HK-2 (cell line): Measurements from ENCODE around the gene SLC6A18.
"Not testable (repeated sequence)": the region's sequence is repeated elsewhere in the genome, so short reads cannot be mapped to it uniquely, and the experiment has no call there.

Source experiments
- DNase-seq: peaks from one replicate; pipeline ENCODE4 v3.0.0-alpha.2; 2018; ENCODE audit not compliant: unreplicated experiment

SLC6A18 gene

DNA sequence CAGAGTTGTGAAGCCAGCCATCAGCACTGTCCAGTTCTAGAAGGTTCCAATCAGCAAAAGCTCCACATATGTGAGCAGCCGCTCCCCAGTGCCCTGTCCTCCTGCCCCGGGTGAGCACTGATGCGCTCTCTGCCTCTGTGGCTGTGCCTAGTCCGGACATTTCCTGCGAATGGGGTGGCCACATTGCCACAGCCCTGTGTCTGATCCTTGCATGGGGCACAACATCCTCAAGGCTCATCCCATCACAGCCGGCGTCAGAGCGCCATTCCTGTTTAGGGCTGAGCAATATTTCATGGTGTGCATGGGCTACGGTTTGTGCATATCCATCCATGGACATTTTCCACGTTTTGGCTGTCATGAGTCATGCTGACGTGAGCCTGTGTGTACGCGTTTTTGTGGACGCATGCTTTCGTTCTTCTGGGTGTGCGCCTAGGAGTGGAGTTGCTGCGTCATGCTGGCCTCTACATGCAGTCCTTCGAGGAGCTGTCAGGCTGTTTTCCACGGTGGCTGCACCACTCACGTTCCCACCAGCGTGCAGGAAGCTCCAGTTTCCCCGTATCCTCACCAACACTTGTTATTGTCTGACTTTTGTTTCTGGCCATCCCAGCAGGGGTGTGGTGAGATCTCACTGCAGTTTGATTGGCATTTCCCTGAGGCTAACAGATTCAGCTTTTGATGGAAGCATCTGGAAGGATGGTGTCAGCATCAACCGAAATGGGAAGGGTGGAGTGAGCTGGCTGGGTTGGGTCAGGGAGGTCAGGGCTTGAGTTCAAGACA, 9.7 kb upstream of the SLC6A18 start:
- DNase-seq = no peak

DNA sequence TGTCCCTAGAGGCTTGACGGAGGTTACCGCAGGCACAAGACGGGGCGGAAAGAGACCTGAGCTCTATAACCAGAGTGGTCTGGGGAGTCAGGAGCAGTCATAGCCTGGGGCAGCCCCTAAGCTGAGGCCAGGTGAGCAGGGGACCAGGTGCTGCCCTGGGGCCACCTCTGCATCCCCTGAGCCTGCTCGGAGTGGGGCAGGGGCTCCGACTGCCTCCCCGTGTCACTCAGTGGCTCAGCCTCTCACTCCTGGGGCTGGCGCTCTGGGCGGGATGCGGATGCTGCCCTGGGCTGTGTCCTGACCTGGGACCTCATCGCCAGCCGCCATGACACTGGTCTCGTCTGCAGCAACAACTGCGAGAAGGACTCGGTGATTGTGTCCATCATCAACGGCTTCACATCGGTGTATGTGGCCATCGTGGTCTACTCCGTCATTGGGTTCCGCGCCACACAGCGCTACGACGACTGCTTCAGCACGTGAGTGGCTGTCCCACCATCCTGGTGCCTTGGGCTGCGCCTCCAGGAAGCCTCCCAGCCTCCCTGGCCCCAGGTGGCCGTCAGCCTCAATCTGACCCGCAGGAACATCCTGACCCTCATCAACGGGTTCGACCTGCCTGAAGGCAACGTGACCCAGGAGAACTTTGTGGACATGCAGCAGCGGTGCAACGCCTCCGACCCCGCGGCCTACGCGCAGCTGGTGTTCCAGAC, 8.8 kb upstream of the SLC6A18 start:
- no peak for DNase-seq

DNA sequence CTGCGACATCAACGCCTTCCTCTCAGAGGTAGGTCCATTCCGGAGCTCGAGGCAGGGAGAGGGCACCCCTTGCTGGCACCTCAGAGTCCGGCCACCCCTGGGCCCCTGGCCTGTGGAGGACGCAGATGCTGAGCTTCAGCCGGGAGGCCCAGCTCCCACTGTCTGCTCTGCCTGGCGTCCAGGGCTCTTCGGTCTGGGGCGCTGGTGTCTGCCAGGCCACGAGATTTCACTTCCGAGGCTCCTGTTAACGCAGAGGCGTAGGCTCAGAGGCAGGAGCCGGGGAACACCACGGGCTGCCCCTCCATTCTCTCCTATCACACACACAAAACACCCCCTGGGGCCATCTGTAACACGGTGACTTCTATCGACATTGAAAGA, 8.3 kb upstream of the SLC6A18 start:
- DNase-seq = no peak

DNA sequence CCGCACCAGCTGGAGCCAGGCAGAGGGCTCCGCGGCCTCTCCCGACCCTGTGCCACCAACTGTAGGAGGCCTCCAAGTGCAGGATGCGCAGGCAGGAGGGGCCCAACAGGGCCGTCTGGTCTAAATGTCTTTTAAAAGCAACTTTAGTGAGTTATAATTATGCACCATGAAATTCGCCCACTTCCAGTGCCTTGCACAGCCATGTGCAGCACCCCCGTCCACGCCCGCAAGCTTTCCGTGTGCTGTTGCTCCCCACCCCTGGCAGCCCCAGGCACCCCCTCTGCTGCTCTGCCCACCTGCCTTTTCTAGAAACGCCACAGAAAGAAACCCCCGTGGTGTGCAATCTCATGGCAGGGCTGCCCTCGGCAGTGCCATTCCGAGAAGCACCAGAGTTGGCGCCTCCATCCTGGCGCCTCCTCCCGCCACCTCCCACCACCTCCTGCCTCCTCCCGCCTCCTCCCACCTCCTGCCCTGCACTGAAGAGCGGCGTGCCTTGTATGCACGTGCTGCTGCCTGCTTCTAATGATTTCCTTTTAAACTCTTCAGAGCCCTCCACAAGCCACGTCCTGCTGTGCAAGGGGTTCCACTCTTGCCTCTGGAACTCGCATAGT, 7.5 kb upstream of the SLC6A18 start:
- no peak for DNase-seq

DNA sequence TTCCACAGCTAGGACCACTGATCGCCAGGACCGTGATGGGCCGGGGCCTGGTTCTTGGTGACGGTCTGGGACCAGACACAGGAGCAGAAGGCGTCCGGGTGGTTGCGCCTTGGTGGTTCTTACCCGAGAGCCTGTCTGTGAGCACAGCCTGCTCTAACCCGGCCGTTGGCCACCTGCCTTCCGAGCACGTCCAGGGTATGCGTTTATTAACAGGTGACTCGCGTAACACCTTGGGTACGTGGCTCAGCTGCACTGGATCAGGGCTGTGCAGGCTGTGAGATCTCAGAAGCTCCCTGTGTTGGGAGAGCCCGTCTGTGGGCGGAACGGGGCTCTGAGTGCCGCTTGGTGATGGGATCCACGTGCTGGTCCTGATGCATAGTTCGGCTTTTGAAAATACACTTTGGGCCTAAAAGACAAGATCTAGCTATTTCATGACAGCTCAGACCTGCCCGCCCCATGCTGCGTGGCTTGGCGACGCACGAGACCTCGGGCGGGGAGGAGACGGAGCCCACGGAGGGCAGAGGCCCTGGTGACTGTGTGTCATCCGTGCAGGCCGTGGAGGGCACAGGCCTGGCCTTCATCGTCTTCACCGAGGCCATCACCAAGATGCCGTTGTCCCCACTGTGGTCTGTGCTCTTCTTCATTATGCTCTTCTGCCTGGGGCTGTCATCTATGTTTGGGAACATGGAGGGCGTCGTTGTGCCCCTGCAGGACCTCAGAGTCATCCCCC, 6.7 kb upstream of the SLC6A18 start:
- DNase-seq = no peak

DNA sequence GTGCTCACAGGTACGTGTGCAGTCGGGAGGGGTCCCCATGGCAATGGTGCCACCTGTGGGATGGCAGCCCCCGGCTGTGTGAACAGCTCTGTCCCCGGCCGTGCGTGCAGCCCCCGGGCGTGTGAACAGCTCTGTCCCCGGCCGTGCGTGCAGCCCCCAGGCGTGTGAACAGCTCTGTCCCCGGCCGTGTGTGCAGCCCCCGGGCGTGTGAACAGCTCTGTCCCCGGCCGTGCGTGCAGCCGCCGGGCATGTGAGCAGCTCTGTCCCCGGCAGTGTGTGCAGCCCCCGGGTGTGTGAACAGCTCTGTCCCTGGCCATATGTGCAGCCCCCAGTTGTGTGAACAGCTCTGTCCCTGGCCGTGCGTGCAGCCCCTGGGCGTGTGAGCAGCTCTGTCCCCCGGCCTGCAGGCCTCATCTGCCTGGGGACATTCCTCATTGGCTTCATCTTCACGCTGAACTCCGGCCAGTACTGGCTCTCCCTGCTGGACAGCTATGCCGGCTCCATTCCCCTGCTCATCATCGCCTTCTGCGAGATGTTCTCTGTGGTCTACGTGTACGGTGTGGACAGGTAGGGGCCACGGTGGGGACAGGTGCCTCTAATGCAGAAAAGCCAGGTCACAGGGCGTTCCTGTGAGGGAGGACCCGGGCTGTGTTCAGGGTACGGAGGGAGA, 5.9 kb upstream of the SLC6A18 start:
- no peak for DNase-seq

DNA sequence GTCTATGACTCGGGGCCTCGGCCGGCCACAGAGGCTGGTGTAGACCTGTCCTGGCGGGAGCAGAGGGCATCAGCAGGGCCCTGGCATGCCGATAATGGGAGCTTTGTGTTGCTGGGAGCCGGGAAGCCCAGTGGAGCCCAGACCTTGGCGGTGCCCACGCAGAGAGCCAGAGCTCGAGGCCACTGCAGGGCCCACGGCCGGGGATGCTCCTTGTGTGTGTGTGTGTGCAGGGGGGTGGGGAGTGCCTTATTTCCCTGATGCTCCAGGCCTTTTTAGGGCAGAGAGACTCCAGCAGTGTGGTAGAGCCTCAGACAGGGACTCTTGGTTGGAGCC, 5.4 kb upstream of the SLC6A18 start:
- no peak for DNase-seq

DNA sequence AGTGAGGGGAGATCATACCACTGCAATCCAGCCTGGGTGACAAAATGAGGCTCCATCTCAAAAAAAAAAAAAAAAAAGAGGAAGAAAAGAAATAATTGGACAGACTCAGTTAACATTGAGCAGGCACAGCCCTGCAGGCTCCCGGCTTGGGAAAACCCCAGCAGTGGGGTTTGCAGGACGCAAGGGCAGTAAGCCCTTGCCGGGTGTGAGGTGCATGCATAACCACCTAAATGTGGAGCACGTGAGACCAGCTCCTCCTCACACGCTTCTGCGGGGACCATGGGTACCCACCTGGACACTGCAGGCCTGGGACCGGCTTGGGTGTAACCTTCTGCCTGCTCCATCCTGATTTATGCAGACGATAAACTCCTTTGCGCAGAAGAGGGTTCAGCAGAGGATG, 4.8 kb upstream of the SLC6A18 start:
- DNase-seq = no peak

DNA sequence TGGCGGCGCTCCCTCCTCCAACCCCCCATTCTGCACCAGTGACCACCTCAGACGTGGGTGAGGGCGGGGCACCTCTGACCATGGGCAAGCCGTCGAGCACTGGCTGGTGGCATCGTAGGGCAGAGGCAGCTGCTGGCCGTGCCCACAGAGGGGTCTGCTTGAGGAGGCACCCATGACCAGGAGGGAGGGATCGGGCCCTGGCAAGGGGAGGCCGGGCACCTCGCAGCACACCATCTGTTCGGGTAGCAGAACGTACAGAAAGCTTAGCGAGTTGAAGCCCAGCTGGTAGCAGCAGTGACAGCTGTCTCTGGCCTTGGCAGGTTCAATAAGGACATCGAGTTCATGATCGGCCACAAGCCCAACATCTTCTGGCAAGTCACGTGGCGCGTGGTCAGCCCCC, 4.3 kb upstream of the SLC6A18 start:
- no peak for DNase-seq

DNA sequence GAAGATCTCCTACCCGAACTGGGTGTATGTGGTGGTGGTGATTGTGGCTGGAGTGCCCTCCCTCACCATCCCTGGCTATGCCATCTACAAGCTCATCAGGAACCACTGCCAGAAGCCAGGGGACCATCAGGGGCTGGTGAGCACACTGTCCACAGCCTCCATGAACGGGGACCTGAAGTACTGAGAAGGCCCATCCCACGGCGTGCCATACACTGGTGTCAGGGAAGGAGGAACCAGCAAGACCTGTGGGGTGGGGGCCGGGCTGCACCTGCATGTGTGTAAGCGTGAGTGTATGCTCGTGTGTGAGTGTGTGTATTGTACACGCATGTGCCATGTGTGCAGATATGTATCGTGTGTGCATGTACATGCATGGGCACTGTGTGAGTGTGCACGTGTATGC, 3.5 kb upstream of the SLC6A18 start:
- DNase-seq = no peak

DNA sequence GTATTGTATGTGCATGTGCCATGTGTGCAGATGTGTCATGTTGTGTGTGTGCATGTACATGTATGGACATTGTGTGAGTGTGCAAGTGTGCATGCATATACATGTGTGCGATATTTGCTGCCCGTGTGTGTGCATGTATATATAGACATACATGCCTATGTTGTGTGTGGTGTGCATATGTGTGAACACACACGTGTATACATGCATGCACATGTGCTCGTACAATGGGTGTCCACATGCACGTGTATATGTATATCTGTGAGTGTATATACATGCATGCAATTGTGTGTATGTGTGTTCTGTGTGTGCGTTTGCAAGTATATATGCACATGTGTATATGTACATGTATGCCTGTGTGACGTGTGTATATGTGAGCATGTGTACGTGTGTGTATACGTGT, 3.0 kb upstream of the SLC6A18 start:
- DNase-seq = no peak

DNA sequence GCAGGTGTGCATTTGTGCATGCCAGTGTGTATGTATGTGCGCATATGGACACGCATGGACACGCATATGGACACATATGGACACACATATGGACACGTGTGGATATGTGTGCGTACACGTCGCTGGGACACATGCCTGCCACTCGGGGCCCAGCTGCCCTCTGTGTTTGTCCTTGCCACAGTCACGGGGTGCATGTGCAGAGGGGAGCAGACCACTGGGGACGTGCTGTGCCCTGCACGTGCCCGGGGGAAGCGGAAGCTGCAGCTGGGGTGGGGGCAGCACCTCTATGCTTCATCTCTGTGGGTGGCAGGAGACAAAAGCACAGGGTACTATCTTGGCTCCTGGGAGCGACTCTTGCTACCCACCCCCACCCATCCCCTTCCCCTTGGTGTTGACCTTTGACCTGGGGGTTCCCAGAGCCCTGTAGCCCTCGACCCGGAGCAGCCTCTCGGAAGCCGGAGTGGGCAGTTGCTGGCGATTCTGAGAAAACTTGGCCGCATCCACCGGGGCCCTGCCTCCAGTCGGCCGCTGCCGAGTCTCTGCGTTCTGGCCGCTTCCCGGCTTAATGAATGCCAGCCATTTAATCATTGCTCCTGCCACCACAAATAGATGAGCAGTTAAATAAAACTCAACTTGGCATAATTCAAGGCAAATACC, 2.4 kb upstream of the SLC6A18 start:
- DNase-seq = no peak

DNA sequence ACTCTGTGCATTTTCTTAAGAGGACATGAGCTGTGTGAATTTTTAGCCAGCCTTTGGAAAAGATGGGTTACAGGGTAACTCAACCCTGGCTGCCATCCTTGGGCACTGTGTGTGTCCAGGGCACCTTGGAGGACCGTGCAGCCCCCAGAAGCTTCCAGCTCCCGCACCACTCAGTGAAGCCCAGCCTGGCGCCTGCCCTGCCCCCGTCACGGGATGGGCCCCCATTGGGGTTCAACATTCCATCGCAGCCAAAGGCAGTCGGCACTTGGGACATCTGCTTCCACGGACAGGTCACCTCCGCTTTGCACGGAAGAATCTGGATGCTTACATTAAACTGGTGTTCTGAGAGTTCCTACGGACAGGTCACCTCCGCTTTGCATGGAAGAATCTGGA, 1.9 kb upstream of the SLC6A18 start:
- no peak for DNase-seq

DNA sequence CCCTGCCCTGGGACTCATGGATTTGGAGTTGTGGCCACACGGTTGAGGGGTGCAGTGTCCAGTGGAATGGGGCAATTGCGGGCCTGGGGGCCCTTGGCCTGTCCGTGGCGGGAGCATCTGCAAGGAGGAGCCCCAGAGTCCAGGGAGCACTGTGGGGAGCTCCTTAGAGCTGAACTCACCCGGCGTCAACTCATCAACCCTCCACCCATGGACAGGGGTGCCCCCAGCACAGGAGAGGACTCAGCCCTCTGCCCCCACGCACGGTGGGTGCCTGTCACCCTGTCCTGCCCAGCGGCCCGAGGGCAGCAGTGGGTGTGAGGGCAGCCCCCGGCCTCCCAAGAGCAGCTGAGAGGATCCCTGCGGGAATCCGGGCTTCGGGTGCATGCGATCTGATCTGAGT, 550 bp upstream of the SLC6A18 start:
- no peak for DNase-seq

DNA sequence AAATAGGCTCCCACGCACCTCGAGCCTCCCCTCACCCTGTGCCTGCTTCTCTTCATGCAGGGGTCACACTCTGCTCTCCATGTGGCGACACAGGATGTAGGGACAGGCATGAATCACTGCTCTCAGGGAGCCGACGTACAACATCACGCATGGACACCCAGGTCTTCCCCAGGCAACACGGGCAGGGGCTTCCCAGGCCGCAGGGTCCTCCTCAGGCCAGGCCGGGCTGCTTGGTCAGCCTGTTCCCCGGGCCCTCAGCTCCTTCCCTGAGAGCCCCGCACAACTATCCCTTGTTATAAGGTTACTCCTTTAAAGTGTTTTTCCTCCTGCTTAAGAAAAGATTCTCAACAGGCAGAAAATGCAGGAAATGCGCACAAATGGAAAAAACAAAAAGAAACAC, 1.1 kb downstream of the SLC6A18 start:
- no peak for DNase-seq

DNA sequence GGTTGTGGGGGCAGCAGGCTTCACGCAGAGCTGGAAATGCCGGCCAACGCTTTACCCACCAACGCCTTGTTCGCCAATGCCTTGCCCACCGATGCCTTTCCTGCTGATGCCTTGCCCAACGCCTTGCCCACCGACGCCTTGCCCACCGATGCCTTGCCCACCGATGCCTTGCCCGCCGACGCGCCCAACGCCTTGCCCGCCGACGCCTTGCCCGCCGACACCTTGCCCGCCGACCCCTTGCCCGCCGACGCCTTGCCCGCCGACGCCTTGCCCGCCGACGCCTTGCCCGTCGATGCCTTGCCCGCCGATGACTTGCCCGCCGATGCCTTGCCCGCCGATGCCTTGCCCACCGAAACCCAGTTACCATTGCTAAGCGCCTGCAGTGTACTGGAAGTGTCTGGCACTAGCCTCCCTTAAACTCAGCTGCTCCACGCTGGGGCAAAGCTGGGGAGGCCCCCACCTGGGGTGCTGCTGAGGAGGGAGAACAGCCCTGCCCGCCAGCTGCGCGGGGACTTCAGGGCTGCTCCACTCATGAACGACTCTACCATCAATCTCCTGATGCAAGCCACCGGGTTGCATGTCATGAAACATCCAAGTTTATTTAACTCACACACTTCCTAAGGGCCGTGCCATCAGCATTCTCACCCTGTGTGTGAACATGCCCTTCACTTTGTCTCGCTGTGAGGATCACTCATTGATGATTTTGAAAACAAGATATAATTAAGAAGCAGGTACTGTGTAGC, 1.8 kb downstream of the SLC6A18 start:
- no peak for DNase-seq

DNA sequence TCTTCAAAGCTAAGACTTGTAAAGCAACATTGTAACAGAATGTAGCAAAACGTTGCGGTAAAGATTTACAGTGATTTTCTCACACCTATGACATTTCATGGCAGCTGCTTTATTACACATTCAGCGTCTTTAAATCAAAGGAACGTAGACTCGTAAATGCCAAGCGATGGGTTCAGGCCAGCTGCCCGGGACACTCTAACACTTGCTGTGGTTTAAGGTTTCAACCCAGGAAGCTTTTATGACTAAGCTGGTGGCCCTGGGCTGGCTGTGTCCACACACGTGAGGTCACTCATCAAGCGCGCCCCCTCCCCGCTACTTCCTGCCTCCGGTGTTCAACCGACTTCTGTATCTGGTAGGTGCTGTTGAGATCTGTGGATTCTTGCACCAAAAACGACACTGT, 2.5 kb downstream of the SLC6A18 start:
- DNase-seq = no peak

DNA sequence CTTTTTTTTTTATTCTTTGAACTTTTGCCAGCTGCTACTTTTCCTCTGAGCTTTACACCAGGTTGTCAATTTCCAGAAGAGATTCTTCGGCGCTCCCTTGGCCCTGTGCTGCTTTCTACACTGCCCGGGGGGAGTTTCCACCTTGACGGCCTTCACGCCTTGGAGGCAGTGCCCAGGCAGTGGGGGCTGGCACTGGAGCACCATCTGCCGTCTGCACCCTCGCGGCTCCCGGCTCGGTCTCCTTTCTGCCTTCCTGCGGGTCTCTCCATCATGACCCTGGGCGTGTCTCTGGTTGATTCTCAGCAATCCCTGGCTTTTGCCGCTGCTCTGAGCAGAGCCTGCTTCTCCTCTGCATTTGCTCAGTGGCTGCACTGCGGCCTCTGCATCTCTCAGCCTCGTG, 2.9 kb downstream of the SLC6A18 start:
- no peak for DNase-seq

DNA sequence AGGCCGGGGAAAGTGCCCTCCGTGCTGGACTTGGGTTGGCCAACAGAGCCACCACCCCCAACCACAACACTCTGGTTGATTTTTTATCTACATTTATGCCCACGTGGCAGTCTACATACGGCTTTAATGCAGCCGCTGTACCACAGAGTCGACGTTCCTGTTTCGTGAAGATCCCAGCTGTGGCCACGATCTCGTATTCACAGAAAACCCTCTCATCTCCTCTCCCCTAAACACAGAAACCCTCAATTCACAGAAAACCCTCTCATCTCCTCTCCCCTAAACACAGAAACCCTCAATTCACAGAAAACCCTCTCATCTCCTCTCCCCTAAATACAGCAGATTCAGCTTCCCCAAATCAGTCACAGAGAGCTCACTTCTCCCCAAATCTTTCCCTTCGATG, 3.8 kb downstream of the SLC6A18 start:
- not testable (repeated sequence) for DNase-seq

DNA sequence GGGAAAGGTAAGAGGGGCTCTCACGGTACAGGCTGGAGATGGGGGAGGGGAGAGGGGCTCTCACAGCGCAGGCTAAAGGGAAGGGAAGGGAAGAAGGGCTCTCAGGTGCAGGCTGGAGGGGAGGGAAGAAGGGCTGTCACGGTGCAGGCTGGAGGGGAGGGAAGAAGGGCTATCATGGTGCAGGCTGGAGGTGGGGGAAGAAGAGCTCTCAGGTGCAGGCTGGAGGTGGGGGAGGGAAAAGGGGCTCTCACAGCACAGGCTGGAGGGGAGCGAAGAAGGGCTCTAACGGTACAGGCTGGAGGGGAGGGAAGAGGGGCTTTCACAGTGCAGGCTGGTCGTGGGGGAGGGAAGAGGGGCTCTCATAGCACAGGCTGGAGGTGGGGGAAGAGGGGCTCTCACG, 4.6 kb downstream of the SLC6A18 start:
- no peak for DNase-seq

DNA sequence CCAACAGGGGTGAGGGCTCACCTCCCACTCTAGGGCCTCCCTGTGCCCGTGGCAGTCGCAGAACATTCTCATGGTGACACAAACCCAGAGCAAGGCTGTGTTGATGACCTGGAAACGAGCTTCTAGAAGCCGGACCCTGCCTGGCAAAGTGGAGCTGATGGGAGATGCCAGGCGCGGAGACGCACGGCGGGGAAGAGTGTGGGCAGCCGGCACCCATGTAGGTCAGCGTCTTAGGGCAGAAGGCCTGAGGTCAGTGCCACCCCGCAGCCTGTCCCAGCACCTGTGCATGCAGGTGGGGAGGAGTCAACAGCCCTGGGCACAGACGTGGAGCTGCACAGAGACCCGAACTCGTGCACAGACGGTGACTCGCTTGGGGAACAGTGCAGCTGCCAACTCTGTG, 5.4 kb downstream of the SLC6A18 start:
- DNase-seq = no peak
